Activated CD8-positive, alpha-beta T cell treated with anti-CD3 and anti-CD28 coated beads for 36 hours (primary cell): ENCODE measurements around the gene NOTCH2. TPM values are rescaled to one million over a fixed set of nuclear protein-coding genes. Genes with fewer than 3 reads are reported as not detected.

Source experiments
- ATAC-seq: fragments of 200-7000 bp; cut with Tn5 transposase; one replicate; pipeline ENCODE4 v1.10.0; 2021; ENCODE audit warnings: mild to moderate bottlenecking, moderate library complexity
- CTCF ChIA-PET: fragments of 350-600 bp; sonication (Branson Sonifier 250); formaldehyde crosslinking; loops from one replicate; lab custom pipeline; 2021; ENCODE audit warnings: antibody characterized with exemption; lab: Charles Lee
- POLR2A ChIA-PET: fragments of 350-600 bp; sonication (Branson Sonifier 250); formaldehyde crosslinking; loops from one replicate; lab custom pipeline; 2021; ENCODE audit warnings: antibody characterized with exemption; lab: Charles Lee
- DNase-seq: peaks from one replicate; pipeline ENCODE4 v3.0.0-alpha.2; 2020
- H3K27ac Mint-ChIP-seq: one replicate; pipeline ENCODE4 v1.8.0; 2021; ENCODE audit warnings: mild to moderate bottlenecking, mixed read lengths
- H3K27me3 Mint-ChIP-seq: one replicate; pipeline ENCODE4 v1.8.0; 2021; ENCODE audit warnings: mixed read lengths
- H3K36me3 Mint-ChIP-seq: one replicate; pipeline ENCODE4 v1.8.0; 2021; ENCODE audit warnings: low read depth, mixed read lengths
- H3K4me1 Mint-ChIP-seq: one replicate; pipeline ENCODE4 v1.8.0; 2021; ENCODE audit warnings: low read depth, mixed read lengths
- H3K4me3 Mint-ChIP-seq: one replicate; pipeline ENCODE4 v1.8.0; 2021; ENCODE audit warnings: mild to moderate bottlenecking, moderate library complexity, mixed read lengths
- H3K9me3 Mint-ChIP-seq: one replicate; pipeline ENCODE4 v1.8.0; 2021; ENCODE audit warnings: mixed read lengths
- CTCF ChIP-seq: fragments of 200-600 bp; IDR thresholded peaks from one replicate; pipeline ENCODE4 v1.8.0; 2022; ENCODE audit warnings: antibody characterized with exemption, mild to moderate bottlenecking
- intact Hi-C: fragments of 100-400 bp; cut with micrococcal nuclease; formaldehyde crosslinking; loops from one replicate; pipeline ENCODE4 v1.10.0; 2022
- total RNA-seq, 2 experiments: library from RNA; stranded (reverse); gene quantifications; one replicate each; pipeline ENCODE4 v1.2.3, GENCODE V29; 2021

The NOTCH2 gene
- total RNA-seq, 2 experiments from 2014 or later, result 37.6 to 41.3 TPM

DNA sequence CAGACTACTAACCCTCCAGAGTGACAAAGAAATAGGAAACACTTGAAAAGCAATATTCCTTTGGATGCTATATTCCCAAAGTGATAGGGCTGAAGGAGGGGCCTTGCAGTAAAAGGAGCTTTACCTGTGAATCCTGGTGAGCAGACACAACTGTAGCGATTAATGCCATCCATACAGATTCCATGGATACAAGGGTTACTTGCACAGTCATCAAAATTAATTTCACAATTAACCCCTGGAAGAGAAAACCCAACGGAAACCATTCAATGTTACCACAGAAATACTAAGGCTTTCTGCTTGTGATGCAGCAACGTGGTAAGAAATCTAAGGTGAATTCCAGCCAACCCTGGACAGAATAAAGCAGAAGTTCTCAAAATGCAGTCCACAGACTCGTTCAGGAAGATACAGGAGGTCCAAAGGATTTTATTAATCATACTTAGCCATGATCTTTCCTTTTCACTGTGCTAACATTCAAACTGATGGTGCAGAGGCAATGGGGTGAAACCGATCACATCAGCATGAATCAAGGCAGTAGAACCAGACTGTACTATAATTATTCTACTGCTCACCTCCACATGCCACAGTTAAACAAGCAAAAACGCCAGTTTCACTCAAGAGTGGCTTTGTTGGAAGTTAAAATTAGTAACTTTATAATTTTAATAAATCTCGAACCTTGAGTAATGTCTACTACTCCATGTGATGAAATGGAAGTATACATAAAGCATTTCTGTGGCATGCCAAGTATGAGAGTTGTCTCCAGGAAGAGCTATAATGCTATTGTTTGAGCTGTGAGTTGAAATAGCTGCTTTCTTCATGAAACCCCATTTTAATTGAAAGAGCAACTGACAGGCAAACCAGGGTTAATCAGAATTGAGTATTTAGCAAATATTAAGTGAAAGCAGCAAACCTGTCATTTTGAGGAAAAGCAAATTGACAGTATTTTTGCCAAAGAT, 109.9 kb downstream of the NOTCH2 start:
- H3K27me3 Mint-ChIP-seq, result no peaks in the 10 kb centered on the region
- H3K9me3 Mint-ChIP-seq, result no peaks in the 10 kb centered on the region
- no peak for TF ChIP-seq CTCF
- CTCF ChIA-PET, result interaction anchor here (1.3 to 11.4 kb wide), 2 partner anchors 8 to 11 kb away, joined by 5 to 93 read pairs; no protein-coding TSS in a partner anchor
- H3K36me3 Mint-ChIP-seq, result peaks cover 2% of the 10 kb centered on the region
- DNase-seq (no peak), ATAC-seq (no peak)
- no peak overlapping the region for H3K27ac Mint-ChIP-seq
- POLR2A ChIA-PET, result no interaction called here
- intact Hi-C loops, result no loop called here
- peaks cover 4% of the 10 kb centered on the region for H3K4me1 Mint-ChIP-seq
- no peak overlapping the region for H3K4me3 Mint-ChIP-seq

GRCh38 chr1:119958223-119958622, 111.2 kb downstream of the NOTCH2 start:
- H3K27me3 Mint-ChIP-seq, result no peaks in the 10 kb centered on the region
- ChIA-PET CTCF (interaction anchor here (11.4 kb wide), 1 partner anchor 10 kb away, joined by 93 read pairs; no protein-coding TSS in a partner anchor), POLR2A (no interaction called here)
- no peak for TF ChIP-seq CTCF
- ATAC-seq (no peak), DNase-seq (no peak)
- no peak overlapping the region for H3K4me3 Mint-ChIP-seq
- H3K36me3 Mint-ChIP-seq, result peaks cover 6% of the 10 kb centered on the region
- no peaks in the 10 kb centered on the region for H3K9me3 Mint-ChIP-seq
- peaks cover 4% of the 10 kb centered on the region for H3K4me1 Mint-ChIP-seq
- intact Hi-C loops, result no loop called here
- H3K27ac Mint-ChIP-seq, result no peak overlapping the region

DNA sequence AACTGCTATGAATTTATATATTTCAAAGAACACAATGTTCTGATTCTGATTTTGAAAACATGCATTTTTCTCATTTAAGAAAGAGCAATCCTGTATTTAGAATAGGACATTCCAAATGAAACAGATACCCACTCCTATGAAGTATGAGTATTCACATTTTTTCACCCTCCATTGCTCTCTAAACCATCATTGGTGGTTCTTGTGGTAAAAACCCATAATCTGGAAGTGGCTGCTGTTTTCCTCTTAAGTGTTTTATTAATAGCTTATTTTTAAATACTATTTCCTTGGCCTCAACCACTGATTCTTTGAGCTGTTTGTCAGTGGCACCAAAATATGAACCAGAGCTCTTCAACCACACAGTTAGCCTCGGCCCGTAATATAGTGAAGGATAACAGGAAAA, 113.2 kb downstream of the NOTCH2 start:
- Mint-ChIP-seq H3K9me3 (no peaks in the 10 kb centered on the region), H3K27ac (no peak overlapping the region), H3K4me3 (no peak overlapping the region), H3K4me1 (peaks cover 4% of the 10 kb centered on the region), H3K36me3 (peaks cover 4% of the 10 kb centered on the region), H3K27me3 (no peaks in the 10 kb centered on the region)
- ChIA-PET POLR2A (no interaction called here), CTCF (interaction anchor here (0.9 to 1.9 kb wide), 2 partner anchors 12 to 71 kb away, joined by 3 to 8 read pairs; no protein-coding TSS in a partner anchor)
- no peak for TF ChIP-seq CTCF
- DNase-seq (no peak), ATAC-seq (no peak)
- intact Hi-C loops, result no loop called here

DNA sequence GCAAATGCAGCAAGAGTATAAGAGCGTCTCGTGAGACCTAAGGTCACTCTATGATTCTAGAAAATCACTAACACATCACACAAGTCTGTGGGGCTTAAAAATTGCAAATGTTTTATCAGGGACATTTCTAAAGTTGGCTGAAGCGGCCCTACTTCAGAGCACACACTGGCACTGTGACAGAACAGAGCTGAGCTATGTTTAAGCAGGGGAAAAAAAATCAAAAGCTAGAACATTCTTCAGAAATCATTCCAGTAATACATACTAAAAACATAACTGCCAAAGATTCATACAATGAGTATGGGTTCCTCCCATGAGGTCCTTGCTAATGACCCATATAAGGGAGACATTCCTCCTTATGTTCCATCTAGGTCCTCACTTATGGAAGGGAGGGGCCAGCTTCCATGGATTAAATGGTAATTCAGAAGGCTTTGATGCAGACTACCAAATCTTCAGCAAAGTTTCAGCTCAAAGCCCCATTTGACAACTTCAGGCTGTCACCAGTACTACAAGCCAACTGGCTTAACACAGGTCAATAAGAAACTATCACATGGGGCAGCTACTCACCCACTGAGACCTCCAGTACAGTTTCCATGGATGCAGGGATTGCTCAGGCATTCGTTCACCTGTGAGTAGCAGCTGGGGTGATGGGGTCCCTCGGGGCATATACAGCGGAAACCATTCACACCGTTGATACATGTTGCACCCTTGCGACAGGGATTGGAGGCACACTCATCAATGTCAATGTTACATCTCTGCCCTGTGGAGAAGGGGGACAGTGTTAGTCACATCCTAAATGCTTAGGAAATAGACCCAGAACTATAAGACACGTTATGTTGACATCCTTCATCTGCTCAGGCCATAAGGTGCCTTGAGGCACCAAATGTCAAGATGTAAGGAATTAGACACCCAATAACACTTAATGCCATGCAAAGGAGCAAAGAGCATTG, 114.7 kb downstream of the NOTCH2 start:
- ChIA-PET CTCF (interaction anchor here (0.9 to 1.6 kb wide), 2 partner anchors 15 to 68 kb away, joined by 3 to 5 read pairs; no protein-coding TSS in a partner anchor), POLR2A (no interaction called here)
- peaks cover 6% of the 10 kb centered on the region for H3K36me3 Mint-ChIP-seq
- H3K4me1 Mint-ChIP-seq, result peaks cover 4% of the 10 kb centered on the region
- no peak for TF ChIP-seq CTCF
- H3K4me3 Mint-ChIP-seq, result no peak overlapping the region
- no peak for ATAC-seq
- intact Hi-C loops, result no loop called here
- DNase-seq, result no peak
- no peaks in the 10 kb centered on the region for H3K27me3 Mint-ChIP-seq
- H3K9me3 Mint-ChIP-seq, result no peaks in the 10 kb centered on the region
- no peak overlapping the region for H3K27ac Mint-ChIP-seq
